SK-N-DZ (cell line): ENCODE data around the gene CAPNS1.
"Not testable (repeated sequence)": the region's sequence is repeated elsewhere in the genome, so short reads cannot be mapped to it uniquely, and the experiment has no call there.

ENCODE experiments used
- DNase-seq: peaks from one replicate; pipeline ENCODE4 v3.0.0-alpha.2; 2015; ENCODE audit warnings: low spot score

The CAPNS1 gene

DNA sequence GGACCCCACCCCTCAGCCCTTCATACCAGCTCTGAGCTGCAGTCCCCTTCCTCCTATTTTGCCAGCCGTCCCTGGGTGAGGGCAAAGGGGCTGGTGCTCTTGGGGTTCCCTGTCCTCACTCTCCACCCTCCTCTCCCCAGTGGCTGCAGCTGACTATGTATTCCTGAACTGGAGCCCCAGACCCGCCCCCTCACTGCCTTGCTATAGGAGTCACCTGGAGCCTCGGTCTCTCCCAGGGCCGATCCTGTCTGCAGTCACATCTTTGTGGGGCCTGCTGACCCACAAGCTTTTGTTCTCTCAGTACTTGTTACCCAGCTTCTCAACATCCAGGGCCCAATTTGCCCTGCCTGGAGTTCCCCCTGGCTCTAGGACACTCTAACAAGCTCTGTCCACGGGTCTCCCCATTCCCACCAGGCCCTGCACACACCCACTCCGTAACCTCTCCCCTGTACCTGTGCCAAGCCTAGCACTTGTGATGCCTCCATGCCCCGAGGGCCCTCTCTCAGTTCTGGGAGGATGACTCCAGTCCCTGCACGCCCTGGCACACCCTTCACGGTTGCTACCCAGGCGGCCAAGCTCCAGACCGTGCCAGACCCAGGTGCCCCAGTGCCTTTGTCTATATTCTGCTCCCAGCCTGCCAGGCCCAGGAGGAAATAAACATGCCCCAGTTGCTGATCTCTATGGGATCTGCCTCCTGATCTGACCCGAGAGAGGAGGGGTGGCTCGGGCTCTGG is 10.0 kb downstream of the CAPNS1 start:
- DNase-seq = no peak

- DNase-seq = no peak
These were observed 10.7 kb downstream of the CAPNS1 start for GRCh38 chr19:36150586-36150985.

- no peak for DNase-seq
These were observed 11.5 kb downstream of the CAPNS1 start for GRCh38 chr19:36151144-36152018.

DNA sequence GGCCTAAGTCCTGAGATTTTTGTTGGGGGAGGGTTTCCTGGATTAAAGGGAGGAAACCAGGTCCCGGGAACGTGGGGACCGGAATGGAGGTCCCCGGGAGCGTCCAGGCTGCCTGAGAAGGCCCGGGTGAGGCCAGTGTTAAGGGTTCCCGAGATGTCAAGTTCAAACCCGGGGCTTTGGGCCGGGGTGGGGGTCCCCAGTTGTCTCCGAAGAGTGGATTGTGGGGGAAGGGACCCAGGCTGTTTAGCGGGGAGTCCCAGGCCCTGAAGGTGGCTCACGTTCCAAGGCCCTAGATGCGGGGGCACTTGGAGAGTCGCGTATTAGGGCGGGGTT is 12.1 kb downstream of the CAPNS1 start:
- no peak for DNase-seq

DNA sequence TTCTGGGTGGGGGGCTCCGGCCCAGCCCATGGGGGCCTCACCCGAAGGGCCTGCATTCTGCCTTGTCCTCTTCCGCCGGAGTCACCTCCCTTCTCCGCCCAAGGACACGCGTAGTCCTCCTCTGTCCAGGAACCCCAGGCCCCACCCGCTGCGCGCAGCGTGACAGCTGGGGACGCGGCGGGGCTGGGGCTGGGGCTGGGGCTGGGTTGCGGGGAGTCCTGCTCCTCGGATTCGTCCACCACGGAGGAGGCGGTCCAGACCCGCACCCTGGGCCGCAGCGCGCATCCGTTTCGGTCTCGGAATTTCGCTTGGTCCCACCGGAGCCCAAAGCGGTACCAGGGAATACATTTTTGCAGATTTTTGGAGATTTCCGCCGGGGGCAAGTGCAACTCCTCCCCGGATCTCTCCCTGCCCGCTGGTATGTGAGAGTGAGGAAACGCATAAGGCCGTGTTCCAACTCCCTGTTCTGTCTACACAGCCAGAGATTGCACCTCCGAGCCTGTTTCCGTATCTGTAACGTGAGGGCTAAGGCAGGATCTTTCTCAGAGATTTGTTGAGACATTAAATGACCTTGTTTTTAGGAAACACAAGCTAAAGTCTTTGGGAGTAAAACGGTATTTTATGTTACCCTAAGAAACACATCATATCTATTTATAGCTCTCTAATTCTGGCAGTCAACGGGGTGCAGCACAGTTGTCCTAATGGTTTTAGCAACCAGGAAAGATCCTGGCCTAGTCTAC is 12.7 kb downstream of the CAPNS1 start, which contains the start of gene COX7A1:
Gene COX7A1, minus strand, starts transcription at position 96 of the 740 bp plus-strand sequence. Its CDS starts 40 bp downstream, at position 56.
- DNase-seq = no peak

- no peak for DNase-seq
These were observed 13.3 kb downstream of the CAPNS1 start for GRCh38 chr19:36153126-36153525.

DNA sequence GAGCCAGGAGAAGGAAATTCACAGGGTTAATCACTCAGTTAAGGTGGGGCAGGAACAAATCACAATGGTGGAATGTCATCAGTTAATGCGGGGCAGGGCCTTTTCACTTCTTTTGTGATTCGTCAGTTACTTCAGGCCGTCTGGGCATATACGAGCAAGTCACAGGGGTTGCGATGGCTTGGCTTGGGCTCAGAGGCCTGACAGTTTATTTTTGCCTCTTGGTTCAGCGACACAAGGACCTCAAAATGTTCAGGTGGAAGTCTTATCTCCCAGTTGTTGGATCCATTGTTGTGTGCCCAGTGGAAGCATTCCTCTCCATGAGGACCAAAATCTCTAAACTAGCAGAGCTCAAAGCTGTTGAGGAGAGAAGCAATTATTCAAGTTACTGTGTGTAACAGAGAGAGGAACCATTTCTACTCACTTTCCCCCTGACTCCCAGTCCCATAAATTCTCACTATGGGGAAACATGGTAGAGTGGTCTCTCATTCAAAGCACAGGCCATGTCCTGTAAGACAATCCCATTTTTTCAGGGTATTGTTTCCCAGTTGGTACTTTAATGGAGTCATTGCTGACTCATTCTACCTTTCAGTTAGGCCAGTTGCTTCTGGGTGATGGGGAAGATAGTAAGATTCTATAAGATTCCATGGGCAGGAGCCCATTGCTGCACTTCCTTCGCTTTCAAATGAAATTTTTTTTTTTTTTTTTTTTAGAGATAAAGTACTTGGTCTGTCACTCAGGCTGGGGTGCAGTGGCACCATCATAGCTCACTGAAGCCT is 21.1 kb downstream of the CAPNS1 start:
- no peak for DNase-seq

- no peak for DNase-seq
These were observed 23.9 kb downstream of the CAPNS1 start for GRCh38 chr19:36163813-36164212.

DNA sequence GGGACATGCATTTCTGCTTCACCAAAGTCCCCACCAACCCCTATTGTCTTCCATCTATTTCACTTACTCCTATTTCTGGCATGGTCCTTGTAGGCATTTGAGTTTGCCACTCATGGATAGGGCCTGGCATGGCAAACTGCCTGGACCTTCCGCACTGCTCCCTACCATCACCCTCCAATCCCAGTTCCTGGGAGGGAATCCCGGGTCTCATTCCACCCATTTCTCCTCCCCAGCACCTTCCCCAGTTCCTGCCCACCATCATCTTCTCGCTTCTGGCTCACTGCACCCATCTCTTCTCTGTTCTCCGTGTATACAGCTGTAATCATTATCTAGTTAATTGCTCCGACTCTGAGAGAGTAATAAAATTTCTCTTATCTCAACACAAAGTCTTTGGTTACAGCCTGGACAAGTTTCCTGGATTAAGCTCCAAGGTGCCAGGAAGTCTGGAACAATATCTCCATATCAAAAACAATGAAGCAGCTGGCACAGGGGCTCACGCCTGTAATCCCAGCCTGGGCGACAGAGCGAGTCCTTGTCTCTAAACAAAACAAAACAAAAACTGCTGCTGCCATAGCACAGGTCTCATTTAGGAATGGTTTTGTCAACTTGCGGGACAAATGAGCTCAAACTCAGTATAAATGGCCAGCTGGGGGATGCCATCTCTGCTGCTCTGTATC is 29.4 kb downstream of the CAPNS1 start:
- DNase-seq = no peak

- DNase-seq = no peak
These were observed 33.0 kb downstream of the CAPNS1 start for GRCh38 chr19:36172852-36173251.

DNA sequence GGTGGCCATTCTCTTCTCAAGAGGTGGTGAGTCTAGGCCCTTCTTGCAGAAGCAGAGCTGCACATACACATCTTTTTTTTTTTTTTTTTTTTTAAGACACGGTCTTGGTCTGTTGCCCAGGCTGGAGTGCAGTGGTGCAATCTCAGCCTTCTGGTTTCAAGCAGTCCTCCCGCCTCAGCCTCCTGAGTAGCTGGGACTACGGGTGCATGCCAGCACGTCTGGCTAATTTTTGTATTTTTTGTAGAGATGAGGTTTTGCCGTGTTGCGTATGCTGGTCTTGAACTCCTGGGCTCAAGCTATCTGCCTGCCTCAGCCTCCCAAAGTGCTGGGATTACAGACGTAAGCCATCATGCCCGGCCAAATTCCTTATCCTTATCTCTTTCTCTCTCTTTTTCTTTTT is 34.0 kb downstream of the CAPNS1 start:
- DNase-seq = not testable (repeated sequence)

- DNase-seq = not testable (repeated sequence)
These were observed 39.2 kb downstream of the CAPNS1 start for GRCh38 chr19:36179077-36179476.

DNA sequence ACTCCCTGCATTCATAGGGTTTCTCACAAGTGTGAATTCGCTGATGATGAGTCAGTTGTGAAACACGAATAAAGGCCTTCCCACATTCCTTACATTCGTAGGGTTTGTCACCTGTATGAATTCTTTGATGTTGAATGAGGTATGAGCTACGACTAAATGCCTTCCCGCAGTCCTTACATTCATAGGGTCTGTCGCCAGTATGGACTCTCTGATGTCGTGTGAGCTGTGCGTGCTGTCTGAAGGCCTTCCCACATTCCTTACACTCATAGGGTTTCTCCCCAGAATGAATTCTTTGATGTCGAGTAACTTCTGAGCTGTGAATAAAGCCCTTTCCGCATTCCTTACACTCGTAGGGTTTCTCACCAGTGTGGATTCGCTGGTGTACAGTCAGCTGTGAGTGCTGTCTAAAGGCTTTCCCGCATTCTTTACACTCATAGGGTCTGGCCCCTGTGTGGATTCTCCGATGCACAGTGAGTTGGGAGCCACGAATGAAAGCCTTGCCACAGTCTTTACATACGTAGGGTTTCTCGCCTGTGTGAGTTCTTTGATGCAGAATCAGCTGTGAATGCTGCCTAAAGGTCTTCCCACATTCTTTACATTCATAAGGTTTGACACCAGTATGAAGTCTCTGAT is 42.9 kb downstream of the CAPNS1 start:
- DNase-seq = no peak

DNA sequence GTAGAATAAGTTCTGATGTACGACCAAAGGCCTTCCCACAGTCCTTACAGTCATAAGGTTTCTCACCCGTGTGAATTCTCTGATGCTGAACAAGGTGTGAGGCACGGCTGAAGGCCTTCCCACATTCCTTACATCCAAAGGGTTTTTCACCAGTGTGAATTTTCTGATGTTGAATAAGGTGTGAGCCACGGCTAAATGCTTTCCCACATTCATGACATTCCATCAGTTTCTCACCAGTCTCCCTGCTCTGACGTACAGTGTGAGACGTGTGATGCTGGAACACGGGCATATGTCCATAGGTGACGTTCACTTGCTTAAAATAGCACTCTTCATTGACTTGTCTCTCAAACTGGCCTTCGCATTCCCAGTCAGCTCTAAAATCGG is 43.4 kb downstream of the CAPNS1 start:
- no peak for DNase-seq

GRCh38 chr19:36186722-36187121 is 46.9 kb downstream of the CAPNS1 start:
- DNase-seq = not testable (repeated sequence)

- no peak for DNase-seq
These were observed 56.4 kb downstream of the CAPNS1 start for GRCh38 chr19:36196249-36196648.

GRCh38 chr19:36198119-36198518 is 58.3 kb downstream of the CAPNS1 start:
- no peak for DNase-seq
